ENCODE data around the gene CELF6. TPM values are rescaled to one million over a fixed set of nuclear protein-coding genes. Genes with fewer than 3 reads are reported as not detected.

The CELF6 gene
- total and polyA plus RNA-seq, 2 experiments from 2014 or later, result 0.14 TPM; not detected in 1

DNA sequence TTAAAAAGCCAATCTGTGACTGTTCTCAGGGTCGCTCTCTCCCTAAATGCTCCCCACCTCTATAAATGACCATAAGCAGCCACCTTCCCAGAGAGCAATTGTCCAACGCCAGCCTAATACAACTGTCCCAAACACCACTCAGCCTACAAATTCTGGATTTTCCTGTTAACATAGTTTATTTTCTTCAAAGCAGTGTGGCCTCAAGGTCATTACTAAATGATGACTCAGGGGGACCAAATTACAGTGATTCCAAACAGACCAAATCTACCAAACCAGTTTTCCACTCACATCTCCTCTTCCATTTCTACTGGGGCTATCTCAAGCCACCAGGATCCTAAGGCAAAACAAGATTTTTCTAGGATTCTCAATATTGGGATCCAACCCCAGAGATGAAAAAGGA lies 33.3 kb upstream of the CELF6 start (continued):
- TF ChIP-seq, protein P1, sequence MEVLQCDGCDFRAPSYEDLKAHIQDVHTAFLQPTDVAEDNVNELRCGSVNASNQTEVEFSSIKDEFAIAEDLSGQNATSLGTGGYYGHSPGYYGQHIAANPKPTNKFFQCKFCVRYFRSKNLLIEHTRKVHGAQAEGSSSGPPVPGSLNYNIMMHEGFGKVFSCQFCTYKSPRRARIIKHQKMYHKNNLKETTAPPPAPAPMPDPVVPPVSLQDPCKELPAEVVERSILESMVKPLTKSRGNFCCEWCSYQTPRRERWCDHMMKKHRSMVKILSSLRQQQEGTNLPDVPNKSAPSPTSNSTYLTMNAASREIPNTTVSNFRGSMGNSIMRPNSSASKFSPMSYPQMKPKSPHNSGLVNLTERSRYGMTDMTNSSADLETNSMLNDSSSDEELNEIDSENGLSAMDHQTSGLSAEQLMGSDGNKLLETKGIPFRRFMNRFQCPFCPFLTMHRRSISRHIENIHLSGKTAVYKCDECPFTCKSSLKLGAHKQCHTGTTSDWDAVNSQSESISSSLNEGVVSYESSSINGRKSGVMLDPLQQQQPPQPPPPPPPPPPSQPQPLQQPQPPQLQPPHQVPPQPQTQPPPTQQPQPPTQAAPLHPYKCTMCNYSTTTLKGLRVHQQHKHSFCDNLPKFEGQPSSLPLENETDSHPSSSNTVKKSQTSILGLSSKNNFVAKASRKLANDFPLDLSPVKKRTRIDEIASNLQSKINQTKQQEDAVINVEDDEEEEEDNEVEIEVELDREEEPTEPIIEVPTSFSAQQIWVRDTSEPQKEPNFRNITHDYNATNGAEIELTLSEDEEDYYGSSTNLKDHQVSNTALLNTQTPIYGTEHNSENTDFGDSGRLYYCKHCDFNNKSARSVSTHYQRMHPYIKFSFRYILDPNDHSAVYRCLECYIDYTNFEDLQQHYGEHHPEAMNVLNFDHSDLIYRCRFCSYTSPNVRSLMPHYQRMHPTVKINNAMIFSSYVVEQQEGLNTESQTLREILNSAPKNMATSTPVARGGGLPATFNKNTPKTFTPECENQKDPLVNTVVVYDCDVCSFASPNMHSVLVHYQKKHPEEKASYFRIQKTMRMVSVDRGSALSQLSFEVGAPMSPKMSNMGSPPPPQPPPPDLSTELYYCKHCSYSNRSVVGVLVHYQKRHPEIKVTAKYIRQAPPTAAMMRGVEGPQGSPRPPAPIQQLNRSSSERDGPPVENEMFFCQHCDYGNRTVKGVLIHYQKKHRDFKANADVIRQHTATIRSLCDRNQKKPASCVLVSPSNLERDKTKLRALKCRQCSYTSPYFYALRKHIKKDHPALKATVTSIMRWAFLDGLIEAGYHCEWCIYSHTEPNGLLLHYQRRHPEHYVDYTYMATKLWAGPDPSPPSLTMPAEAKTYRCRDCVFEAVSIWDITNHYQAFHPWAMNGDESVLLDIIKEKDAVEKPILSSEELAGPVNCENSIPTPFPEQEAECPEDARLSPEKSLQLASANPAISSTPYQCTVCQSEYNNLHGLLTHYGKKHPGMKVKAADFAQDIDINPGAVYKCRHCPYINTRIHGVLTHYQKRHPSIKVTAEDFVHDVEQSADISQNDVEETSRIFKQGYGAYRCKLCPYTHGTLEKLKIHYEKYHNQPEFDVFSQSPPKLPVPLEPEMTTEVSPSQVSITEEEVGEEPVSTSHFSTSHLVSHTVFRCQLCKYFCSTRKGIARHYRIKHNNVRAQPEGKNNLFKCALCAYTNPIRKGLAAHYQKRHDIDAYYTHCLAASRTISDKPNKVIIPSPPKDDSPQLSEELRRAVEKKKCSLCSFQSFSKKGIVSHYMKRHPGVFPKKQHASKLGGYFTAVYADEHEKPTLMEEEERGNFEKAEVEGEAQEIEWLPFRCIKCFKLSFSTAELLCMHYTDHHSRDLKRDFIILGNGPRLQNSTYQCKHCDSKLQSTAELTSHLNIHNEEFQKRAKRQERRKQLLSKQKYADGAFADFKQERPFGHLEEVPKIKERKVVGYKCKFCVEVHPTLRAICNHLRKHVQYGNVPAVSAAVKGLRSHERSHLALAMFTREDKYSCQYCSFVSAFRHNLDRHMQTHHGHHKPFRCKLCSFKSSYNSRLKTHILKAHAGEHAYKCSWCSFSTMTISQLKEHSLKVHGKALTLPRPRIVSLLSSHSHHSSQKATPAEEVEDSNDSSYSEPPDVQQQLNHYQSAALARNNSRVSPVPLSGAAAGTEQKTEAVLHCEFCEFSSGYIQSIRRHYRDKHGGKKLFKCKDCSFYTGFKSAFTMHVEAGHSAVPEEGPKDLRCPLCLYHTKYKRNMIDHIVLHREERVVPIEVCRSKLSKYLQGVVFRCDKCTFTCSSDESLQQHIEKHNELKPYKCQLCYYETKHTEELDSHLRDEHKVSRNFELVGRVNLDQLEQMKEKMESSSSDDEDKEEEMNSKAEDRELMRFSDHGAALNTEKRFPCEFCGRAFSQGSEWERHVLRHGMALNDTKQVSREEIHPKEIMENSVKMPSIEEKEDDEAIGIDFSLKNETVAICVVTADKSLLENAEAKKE (CRISPR knock-in tag; IDR thresholded peaks at IDR 0.05), result no peak

DNA sequence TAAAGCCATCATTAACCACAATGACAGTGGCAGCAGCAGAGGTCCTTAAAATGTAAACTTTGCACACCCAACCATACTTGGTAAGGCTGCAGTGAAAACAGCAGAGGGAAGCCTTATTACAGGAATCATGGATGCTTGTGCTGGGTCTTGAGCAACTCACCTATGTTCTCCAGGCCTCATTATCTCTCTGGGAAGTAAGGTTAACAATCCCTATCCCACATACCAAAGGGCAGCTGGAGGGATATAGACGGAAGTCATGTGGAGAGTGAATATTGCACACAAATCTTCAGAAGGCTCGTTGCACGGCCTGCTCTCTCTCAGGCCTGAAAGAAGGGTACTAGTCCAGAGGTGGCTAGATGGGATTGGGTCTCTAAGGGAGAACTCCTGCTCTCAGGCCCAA lies 25.8 kb upstream of the CELF6 start:
- no peak overlapping the region for H3K4me3 ChIP-seq
- Mint-ChIP-seq H3K27ac (no peak overlapping the region), H3K4me1 (peaks cover 10% of the 10 kb centered on the region; the same call in 2 of the 3 replicates), H3K27me3 (ENCODE audit: insufficient read depth, low read depth, poor library complexity) (peaks cover 3% of the 10 kb centered on the region), H3K9me3 (no peaks in the 10 kb centered on the region), H3K4me3 (no peak overlapping the region), H3K36me3 (ENCODE audit: low read depth) (peaks cover 23% of the 10 kb centered on the region; the same call in 2 of the 3 replicates)
- H3F3A ChIP-seq (replicated peaks; ENCODE audit: low read depth), result no peaks in the 10 kb centered on the region
- H3K27ac ChIP-seq (ENCODE audit: low read depth), result no peak overlapping the region
- ATAC-seq (no peak), DNase-seq (ENCODE audit: low spot score) (no peak)
- H3K79me2 ChIP-seq (replicated peaks; ENCODE audit: insufficient read depth), result no peaks in the 10 kb centered on the region
- no peak overlapping the region for H2AFZ ChIP-seq
- no peaks in the 10 kb centered on the region for H3K27me3 ChIP-seq (ENCODE audit: insufficient read depth)
- H3K36me3 ChIP-seq (ENCODE audit: insufficient read depth), result peaks cover 4% of the 10 kb centered on the region; the same call in 1 of the 2 replicates
- H3K4me1 ChIP-seq (ENCODE audit: insufficient read depth), result peaks cover 4% of the 10 kb centered on the region; the same call in 1 of the 2 replicates
- H3K4me2 ChIP-seq, result no peak overlapping the region
- H3K9me2 ChIP-seq (ENCODE audit: insufficient read depth), result no peaks in the 10 kb centered on the region
- H4K20me1 ChIP-seq (replicated peaks; ENCODE audit: insufficient read depth), result no peaks in the 10 kb centered on the region
- TF ChIP-seq, protein P1 (CRISPR knock-in tag; IDR thresholded peaks at IDR 0.05), result no peak
- TF ChIP-seq STAT1 (IDR thresholded peaks at IDR 0.05; ENCODE audit: unreplicated experiment) (no peak), ZNF331 (CRISPR knock-in tag; IDR thresholded peaks at IDR 0.05; ENCODE audit: low read depth) (no peak), ZNF114 (CRISPR knock-in tag; IDR thresholded peaks at IDR 0.05) (no peak), EZH2phosphoT487 (IDR thresholded peaks at IDR 0.05; ENCODE audit: unreplicated experiment) (no peak), REST (IDR thresholded peaks at IDR 0.05; ENCODE audit: unreplicated experiment) (no peak)
